HG02981 (cell line): ENCODE data around the gene LAMA2.

Experiments used
- ATAC-seq: cut with Tn5 transposase; IDR thresholded peaks from one replicate; pipeline ENCODE4 v1.9.1; 2021; ENCODE audit warnings: mild to moderate bottlenecking, moderate library complexity; ENCODE audit not compliant: unreplicated experiment

Gene LAMA2

GRCh38 chr6:129507059-129507807 is 624.3 kb downstream of the LAMA2 start:
- no peak for ATAC-seq

GRCh38 chr6:129507846-129508245 is 624.9 kb downstream of the LAMA2 start:
- no peak for ATAC-seq

- ATAC-seq, result no peak
Measured at GRCh38 chr6:129508477-129509145, 625.7 kb downstream of the LAMA2 start.

GRCh38 chr6:129510950-129511349 is 628.0 kb downstream of the LAMA2 start:
- no peak for ATAC-seq

- no peak for ATAC-seq
Measured at GRCh38 chr6:129513471-129513870, 630.5 kb downstream of the LAMA2 start.

GRCh38 chr6:129515004-129515403 is 632.1 kb downstream of the LAMA2 start:
- ATAC-seq, result no peak

- ATAC-seq, result no peak
Measured at GRCh38 chr6:129516005-129516404, 633.1 kb downstream of the LAMA2 start.

GRCh38 chr6:129516787-129517186 is 633.8 kb downstream of the LAMA2 start:
- no peak for ATAC-seq

- ATAC-seq, result no peak
Measured at GRCh38 chr6:129517288-129517687, 634.4 kb downstream of the LAMA2 start.

GRCh38 chr6:129519750-129520149 is 636.8 kb downstream of the LAMA2 start:
- no peak for ATAC-seq

GRCh38 chr6:129521946-129522345 is 639.0 kb downstream of the LAMA2 start:
- ATAC-seq, result no peak

- ATAC-seq, result no peak
Measured at GRCh38 chr6:129523816-129524215, 640.9 kb downstream of the LAMA2 start.

GRCh38 chr6:129525055-129525454 is 642.1 kb downstream of the LAMA2 start:
- ATAC-seq, result no peak

GRCh38 chr6:129534926-129535325 is 652.0 kb downstream of the LAMA2 start:
- no peak for ATAC-seq

GRCh38 chr6:129536271-129536670 is 653.3 kb downstream of the LAMA2 start:
- no peak for ATAC-seq

GRCh38 chr6:129539032-129539431 is 656.1 kb downstream of the LAMA2 start:
- ATAC-seq, result no peak

- no peak for ATAC-seq
Measured at GRCh38 chr6:129542705-129543104, 659.8 kb downstream of the LAMA2 start.

GRCh38 chr6:129543981-129544380 is 661.0 kb downstream of the LAMA2 start:
- no peak for ATAC-seq

GRCh38 chr6:129544892-129545612 is 662.1 kb downstream of the LAMA2 start:
- no peak for ATAC-seq

- ATAC-seq, result no peak
Measured at GRCh38 chr6:129546702-129547101, 663.8 kb downstream of the LAMA2 start.

- ATAC-seq, result no peak
Measured at GRCh38 chr6:129551486-129551885, 668.5 kb downstream of the LAMA2 start.

- ATAC-seq, result no peak
Measured at GRCh38 chr6:129552413-129552812, 669.5 kb downstream of the LAMA2 start.
